GM21367 (cell line): ENCODE data around the gene BAIAP2.

Source experiments
- ATAC-seq: cut with Tn5 transposase; IDR thresholded peaks from one replicate; pipeline ENCODE4 v1.9.1; 2021; ENCODE audit not compliant: unreplicated experiment

The BAIAP2 gene

GRCh38 chr17:81121841-81122733 lies 87.1 kb downstream of the BAIAP2 start:
- no peak for ATAC-seq

GRCh38 chr17:81123052-81124048 lies 88.4 kb downstream of the BAIAP2 start:
- no peak for ATAC-seq

- ATAC-seq, result no peak
Measured at GRCh38 chr17:81124377-81124776, 89.4 kb downstream of the BAIAP2 start.

DNA sequence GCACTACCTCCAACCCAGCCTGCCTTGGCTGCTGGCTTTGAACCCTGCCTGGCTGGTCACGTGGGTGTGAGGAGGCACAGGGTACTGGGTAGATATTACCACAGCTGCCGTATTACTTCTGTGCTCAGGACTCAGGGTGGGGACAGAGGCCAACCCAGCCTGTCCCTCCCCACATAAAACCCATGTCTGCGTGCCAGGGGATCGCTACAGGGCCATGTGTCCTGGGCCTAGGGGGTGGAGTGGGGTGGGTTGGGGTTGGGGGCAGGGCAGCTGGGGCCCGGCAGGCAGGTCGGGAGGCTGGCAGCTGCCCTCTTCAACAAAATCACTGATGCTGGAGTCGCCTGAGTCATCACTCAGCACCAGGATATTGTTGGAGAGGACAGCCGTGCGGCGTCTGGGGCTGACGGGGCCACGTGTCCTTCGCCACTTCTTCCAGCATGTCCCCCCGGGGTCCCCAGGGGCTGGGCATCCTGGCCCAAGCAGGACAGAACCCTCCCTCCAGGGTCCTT lies 90.7 kb downstream of the BAIAP2 start:
- no peak for ATAC-seq

DNA sequence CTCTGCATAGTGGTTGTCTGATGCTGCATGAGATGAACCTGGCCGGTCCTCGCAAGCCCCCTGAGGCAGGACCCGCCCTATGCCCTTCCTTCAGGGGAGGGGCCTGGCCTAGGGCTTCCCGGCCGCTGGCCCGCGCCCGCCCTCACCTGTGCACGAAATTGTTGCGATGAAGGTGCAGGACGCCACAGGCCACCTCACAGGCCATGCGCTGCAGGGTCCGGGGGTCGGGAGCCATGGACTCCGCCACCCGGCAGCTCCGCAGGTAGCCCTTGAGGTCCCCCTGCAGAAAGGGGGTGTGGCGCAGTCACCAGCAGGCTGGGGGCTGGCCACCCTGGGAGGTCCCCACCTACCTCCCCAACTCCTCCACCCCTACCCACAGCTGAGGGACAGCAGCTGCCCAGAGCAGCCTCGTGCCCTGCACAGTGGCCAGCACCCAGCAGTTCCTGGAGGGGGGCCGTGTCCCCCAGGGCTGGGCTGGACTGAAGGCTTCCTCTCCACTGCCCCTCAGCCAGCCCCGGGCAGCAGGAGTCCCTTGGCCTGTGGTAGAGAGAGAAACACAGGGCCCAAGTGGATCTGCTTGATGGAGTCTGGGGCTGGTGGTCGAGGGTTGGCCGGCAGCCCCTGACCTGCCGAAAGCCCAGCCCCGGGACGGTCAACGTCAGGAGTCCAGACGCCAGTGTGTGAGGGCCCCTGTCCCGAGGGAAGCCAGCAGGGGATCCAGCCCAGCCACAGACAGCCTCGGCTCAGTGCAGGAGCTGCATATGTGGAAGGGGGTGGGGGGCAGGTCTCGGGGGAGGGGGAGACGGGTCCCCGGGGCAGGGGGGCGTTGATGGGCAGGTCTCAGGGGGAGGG lies 91.6 kb downstream of the BAIAP2 start:
- ATAC-seq, result no peak

DNA sequence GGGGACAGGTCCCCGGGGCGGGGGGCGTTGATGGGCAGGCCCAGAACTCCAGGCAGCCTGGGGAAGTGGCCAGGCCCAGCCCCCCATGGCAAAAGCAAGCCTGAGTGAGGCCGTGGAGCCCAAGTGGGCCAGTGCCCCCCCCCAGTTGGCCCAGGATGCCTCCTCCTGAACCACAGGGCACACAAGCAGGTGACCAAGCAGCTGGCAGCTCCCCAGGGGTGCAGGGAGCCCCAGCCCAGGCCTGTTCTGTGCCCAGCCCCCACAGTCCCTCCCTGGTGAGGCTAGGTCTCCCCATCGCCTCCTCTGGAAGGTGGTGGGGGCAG lies 92.1 kb downstream of the BAIAP2 start:
- no peak for ATAC-seq

GRCh38 chr17:81127526-81128177 lies 92.7 kb downstream of the BAIAP2 start:
- no peak for ATAC-seq

DNA sequence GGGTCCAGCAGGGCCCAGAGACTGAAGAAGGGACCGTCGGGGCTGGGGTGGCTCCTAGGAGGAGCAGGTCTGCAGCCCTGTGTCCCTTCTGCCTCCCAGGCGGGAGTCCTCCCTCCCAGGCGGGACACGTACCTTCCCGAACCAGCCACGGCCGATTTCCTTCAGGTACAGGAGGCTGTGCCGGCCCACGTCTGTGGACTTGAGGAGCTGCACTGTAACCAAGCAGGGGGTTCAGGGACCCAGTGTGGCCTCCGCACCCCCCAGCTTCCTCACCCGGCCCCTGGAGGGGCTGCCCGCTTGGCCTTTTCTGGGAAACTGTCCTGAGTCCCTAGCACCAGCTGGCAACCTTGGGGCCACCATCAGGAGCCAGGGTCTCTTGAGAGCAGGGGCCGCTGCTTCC lies 93.4 kb downstream of the BAIAP2 start:
- ATAC-seq, result no peak

DNA sequence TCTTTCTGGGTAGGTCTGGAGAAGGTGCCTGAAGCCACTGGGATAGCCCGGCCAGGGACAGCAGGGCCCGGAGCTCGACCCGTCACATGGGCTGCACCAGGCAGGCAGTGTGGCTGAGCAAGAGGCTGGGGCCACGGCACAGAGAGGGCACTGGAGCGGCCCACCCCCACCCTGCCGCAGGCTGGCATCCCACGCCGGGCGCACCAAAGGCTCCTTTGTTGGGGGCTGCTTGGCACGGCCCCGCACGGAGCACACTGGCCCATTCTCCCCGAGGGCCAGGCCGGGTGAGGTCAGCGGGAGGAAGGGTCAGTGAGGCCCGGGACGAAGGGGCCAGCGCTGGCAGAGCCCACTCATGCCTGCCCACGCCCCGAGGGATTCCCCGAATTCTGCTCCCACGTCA lies 93.8 kb downstream of the BAIAP2 start:
- no peak for ATAC-seq

GRCh38 chr17:81129289-81129688 lies 94.3 kb downstream of the BAIAP2 start:
- no peak for ATAC-seq

- ATAC-seq, result no peak
Measured at GRCh38 chr17:81129711-81130367, 94.9 kb downstream of the BAIAP2 start.

DNA sequence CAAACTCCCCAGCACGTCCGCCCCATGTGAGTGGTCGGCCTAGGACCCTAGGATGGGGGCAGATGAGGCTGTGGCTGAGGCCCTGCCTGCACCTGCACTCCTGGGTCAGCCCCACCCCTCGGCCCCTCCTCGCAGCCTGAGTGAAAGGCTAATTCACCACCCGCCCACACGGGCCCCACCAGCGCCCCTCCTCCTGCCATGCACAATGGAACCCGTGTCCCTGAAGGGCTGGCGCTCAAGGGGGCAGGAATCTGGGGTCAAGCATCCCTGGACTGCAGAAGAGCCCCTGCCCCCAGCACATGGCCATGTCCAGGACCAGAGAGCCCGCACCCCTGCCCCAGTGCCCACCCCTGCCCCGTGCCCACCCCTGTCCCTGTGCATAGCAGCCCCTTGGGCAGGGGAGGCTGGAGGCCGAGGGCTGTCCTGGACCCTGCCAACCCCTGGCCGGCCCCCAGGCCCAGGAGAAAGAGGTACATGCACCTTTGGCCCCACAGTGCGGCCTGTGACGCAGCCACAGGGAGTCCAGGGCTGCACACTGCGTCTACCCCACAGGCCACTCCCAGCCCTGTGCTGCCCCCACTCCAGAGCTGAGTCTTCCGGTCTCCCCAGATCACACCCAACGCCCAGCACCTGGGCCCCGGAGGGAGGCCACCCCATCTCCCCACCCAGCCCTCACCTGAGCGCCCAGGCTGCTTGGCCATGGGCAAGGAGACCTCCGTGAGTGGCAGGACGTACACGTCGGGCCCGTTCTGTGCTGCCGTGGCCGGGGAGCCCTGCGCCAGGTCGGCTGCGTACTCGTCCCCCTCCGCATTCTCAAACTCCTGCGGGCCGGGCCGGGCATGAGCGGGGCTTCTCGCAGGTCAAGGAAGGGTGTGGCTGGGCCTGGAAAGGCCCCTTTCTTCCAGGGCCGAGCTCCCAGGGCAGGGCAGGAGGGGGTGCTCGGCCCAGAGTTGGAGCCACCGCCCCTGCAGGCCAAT lies 95.7 kb downstream of the BAIAP2 start:
- ATAC-seq, result no peak

- ATAC-seq, result no peak
Measured at GRCh38 chr17:81131486-81132196, 96.7 kb downstream of the BAIAP2 start.

- ATAC-seq, result no peak
Measured at GRCh38 chr17:81132197-81132540, 97.2 kb downstream of the BAIAP2 start.

DNA sequence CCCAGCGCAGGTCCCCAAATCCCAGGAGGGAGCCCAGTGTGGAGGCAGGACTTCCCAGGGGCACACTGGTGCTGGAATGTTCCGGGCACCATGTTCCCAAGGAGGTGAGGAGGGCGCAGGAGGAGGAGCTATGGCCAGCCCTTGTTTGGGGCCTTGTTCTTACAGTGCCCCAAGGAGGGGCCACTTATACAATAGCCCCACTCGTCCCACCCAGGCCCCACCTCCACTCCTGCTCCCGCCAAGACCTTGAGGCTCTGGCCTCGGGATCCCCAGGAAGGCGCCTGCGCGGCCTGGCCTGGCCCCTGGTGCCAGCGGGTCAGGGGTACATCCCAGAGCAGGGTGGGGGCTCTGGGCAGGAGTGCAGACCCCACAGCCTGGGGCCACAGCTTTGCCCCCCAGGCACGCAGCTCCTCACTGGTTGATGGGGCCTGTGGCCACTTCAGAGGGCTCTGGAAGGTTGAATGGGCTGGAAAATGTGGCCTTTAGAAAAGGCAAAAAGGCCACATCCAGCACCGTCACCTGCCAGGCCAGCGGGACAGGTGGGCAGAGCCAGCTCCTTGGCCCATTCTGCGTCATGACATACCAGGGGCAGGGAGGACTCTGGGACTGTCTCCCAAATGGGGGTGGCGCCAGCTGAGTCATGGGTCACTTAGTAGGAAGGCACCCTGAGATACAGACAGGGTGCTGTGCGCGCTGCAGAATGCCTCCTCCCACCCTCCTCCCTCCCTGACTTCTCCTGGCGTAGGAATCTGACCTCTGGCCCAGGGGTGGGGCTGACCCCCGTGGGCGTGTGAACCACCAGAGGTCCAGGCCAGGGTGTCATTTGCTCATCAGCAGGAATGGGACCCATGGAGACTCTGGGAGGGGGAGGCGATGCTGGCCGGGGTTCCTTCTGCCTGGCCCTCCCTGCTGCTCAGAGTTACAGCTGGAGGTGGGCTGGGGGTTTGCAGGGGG lies 98.1 kb downstream of the BAIAP2 start:
- ATAC-seq, result no peak

DNA sequence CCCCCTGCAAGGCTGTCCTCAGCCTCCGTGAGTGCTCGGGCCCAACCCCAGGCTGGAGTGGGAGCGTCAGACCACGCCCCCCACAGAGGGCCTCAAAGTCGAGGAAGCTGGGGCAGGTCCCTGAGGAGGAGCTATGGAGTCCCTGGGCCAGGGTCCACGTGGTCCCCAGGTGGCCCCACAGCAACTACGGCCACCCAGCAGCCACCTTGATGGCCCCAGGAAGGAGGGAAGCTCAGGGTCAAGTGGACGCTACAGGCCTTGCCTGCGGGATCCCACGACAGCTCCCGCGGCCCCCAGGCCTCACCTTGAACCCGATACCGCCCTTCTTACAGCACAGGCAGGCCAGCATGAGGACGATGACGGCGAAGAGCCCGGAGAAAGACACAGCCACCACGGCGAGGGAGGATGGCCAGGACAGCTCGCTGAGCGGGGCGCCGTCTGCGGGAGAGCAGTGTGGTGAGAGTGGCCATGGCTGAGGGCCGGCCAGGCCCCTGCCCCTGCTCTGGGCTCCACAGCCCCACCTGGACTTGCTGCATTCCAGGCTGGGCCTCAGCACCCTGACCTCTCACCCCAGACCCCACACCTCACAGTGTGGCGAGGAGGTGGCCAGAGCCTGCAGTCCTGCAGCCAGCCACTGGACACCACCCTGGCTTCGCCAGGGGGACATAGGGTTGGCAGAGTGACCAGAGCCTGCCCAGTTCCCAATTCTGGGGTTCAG lies 99.3 kb downstream of the BAIAP2 start:
- ATAC-seq, result no peak
